Endothelial cell of umbilical vein (primary cell): ENCODE data around the gene TMEM209. TPM values are rescaled to one million over a fixed set of nuclear protein-coding genes. Genes with fewer than 3 reads are reported as not detected.

Experiments used
- BruUV-seq: library from RNA; stranded (reverse); fragments of 400-500 nt; replicated peaks from 2 replicates; lab custom pipeline; 2021; lab: Mats Ljungman, UMichigan
- CTCF ChIA-PET: fragments of 300-600, 350-600 bp; sonication (Branson Sonifier 250); formaldehyde crosslinking; loops from one replicate; lab custom pipeline; 2021; ENCODE audit warnings: antibody characterized with exemption, inconsistent platforms; lab: Charles Lee
- POLR2A ChIA-PET: fragments of 300-600, 350-600 bp; sonication (Branson Sonifier 250); formaldehyde crosslinking; loops from one replicate; lab custom pipeline; 2021; ENCODE audit warnings: antibody characterized with exemption, inconsistent platforms; lab: Charles Lee
- DNase-seq: peaks from one replicate; pipeline ENCODE4 v3.0.0-alpha.2; 2011; ENCODE audit warnings: low read depth, low spot score
- FAIRE-seq: peaks from 2 replicates; lab custom pipeline; 2011; peaks lifted over from hg19 to GRCh38; lab: Jason Lieb, UNC
- H2AFZ ChIP-seq: 2 replicates; pipeline ENCODE4 v1.6.0; 2012; ENCODE audit warnings: low read depth, low read length, control low read depth, inconsistent platforms
- H3K27ac ChIP-seq: 2 replicates; pipeline ENCODE4 v1.5.1; 2011; ENCODE audit warnings: low read depth, mild to moderate bottlenecking, control low read depth, low read length, moderate library complexity; ENCODE audit not compliant: insufficient read depth
- H3K27me3 ChIP-seq, 2 experiments: 2 replicates each; pipeline versions ENCODE4 v1.6.0 to v1.6.1; 2011; ENCODE audit warnings: low read length in 2 of 2, mixed read lengths in 1 of 2; ENCODE audit not compliant: control insufficient read depth in 2 of 2, insufficient read depth in 2 of 2
- H3K36me3 ChIP-seq, 2 experiments: 2 replicates in 1 of 2; 3 replicates in 1 of 2; pipeline ENCODE4 v1.5.1; 2011; ENCODE audit warnings: low read length in 2 of 2, mild to moderate bottlenecking in 1 of 2, moderate library complexity in 1 of 2; ENCODE audit not compliant: control insufficient read depth in 2 of 2, insufficient read depth in 2 of 2; ENCODE audit errors: extremely low read depth in 1 of 2
- H3K4me1 ChIP-seq: 3 replicates; pipeline ENCODE4 v1.5.1; 2011; ENCODE audit warnings: mild to moderate bottlenecking, low read length; ENCODE audit not compliant: control insufficient read depth, insufficient read depth; ENCODE audit errors: extremely low read depth
- H3K4me2 ChIP-seq: 2 replicates; pipeline ENCODE4 v1.6.1; 2011; ENCODE audit warnings: low read length, control low read depth, mixed read lengths; ENCODE audit not compliant: insufficient read depth
- H3K4me3 ChIP-seq, 3 experiments: fragments of 200-600 bp in 1 of 3; sonication (generic), shearing (Covaris generic) in 1 of 3; replicated peaks in 1 of 3; 2 replicates each; pipeline ENCODE4 v1.5.1; 2011 to 2016; ENCODE audit warnings: control low read depth in 3 of 3, low read length in 3 of 3, mild to moderate bottlenecking in 2 of 3, inconsistent platforms in 1 of 3, low read depth in 1 of 3, moderate library complexity in 1 of 3; ENCODE audit not compliant: insufficient read depth in 1 of 3
- H3K79me2 ChIP-seq: 2 replicates; pipeline ENCODE4 v1.6.0; 2012; ENCODE audit warnings: low read length, inconsistent platforms; ENCODE audit not compliant: control insufficient read depth, insufficient read depth
- H3K9ac ChIP-seq: replicated peaks from 2 replicates; pipeline ENCODE3; 2011; ENCODE audit warnings: low read length, control low read depth; ENCODE audit not compliant: insufficient read depth; ENCODE audit errors: extremely low read depth
- H3K9me1 ChIP-seq: replicated peaks from 3 replicates; pipeline ENCODE4 v1.6.0; 2011; ENCODE audit warnings: mild to moderate bottlenecking, low read length; ENCODE audit not compliant: control insufficient read depth, insufficient read depth; ENCODE audit errors: extremely low read depth
- H3K9me3 ChIP-seq: replicated peaks from 2 replicates; pipeline ENCODE4 v1.5.1; 2012; ENCODE audit warnings: low read length, inconsistent platforms; ENCODE audit not compliant: control insufficient read depth, insufficient read depth
- H4K20me1 ChIP-seq: replicated peaks from 2 replicates; pipeline ENCODE3; 2011; ENCODE audit warnings: mild to moderate bottlenecking, low read length; ENCODE audit not compliant: control insufficient read depth, insufficient read depth; ENCODE audit errors: extremely low read depth
- EZH2 ChIP-seq: IDR thresholded peaks from 2 replicates; pipeline ENCODE4 v1.6.1; 2012; ENCODE audit warnings: borderline replicate concordance, low read depth, mild to moderate bottlenecking, moderate library complexity, low read length, inconsistent platforms; ENCODE audit not compliant: severe bottlenecking
- FOS ChIP-seq: IDR thresholded peaks from 2 replicates; pipeline ENCODE4 v1.6.1; 2011; ENCODE audit warnings: mild to moderate bottlenecking, low read length, moderate library complexity, borderline replicate concordance; ENCODE audit not compliant: insufficient read depth
- GATA2 ChIP-seq: IDR thresholded peaks from 2 replicates; pipeline ENCODE4 v1.7.0; 2011; ENCODE audit warnings: low read depth, mild to moderate bottlenecking, moderate library complexity, mixed read lengths, low read length; ENCODE audit not compliant: insufficient read length, insufficient read depth
- JUN ChIP-seq: IDR thresholded peaks from 2 replicates; pipeline ENCODE4 v1.6.1; 2011; ENCODE audit warnings: borderline replicate concordance, low read depth; ENCODE audit not compliant: insufficient read length, insufficient read depth
- MYC ChIP-seq: IDR thresholded peaks from one replicate; pipeline ENCODE4 v1.6.1; 2011; ENCODE audit warnings: mild to moderate bottlenecking, low read depth, low read length
- POLR2A ChIP-seq: IDR thresholded peaks from 2 replicates; pipeline ENCODE4 v1.6.1; 2012; ENCODE audit warnings: low read depth, mild to moderate bottlenecking, control low read depth, low read length
- POLR2AphosphoS5 ChIP-seq: IDR thresholded peaks from 2 replicates; pipeline ENCODE4 v1.6.1; 2012; ENCODE audit warnings: low read depth, mild to moderate bottlenecking, control low read depth, low read length, moderate library complexity; ENCODE audit not compliant: insufficient read depth
- dilution Hi-C: fragments of 300-500 bp; cut with MboI; formaldehyde crosslinking; loops from one replicate; pipeline ENCODE4 v1.15.0; 2019; ENCODE audit warnings: low sequenced_read_pairs; ENCODE audit not compliant: extremely low pct_ligation_motif_present
- intact Hi-C: fragments of 100-400 bp; cut with micrococcal nuclease; formaldehyde crosslinking; loops from one replicate; pipeline ENCODE4 v1.10.0; 2022
- polyA plus RNA-seq, 4 experiments: library from polyadenylated mRNA; depleted of rRNA in 3 of 4; stranded (reverse) in 3 of 4; unstranded in 1 of 4; fragments of >200 nt; gene quantifications; 2 replicates each; pipeline versions ENCODE4 v1.2.1 to v1.2.3, GENCODE V29; 2011 to 2012; ENCODE audit warnings: missing spikeins in 1 of 4
- total RNA-seq: library from RNA; stranded (reverse); gene quantifications from 2 replicates; pipeline ENCODE4 v1.2.3, GENCODE V29; 2021
- TF ChIP-seq, protein P1 (sequence below), 2 donors: IDR thresholded peaks; 1 replicate in 1 of 2; 2 replicates in 1 of 2; pipeline ENCODE4 v1.5.1; 2011; ENCODE audit warnings: low read length in 2 of 2, mild to moderate bottlenecking in 2 of 2, moderate library complexity in 2 of 2, control low read depth in 1 of 2, inconsistent platforms in 1 of 2, low read depth in 1 of 2; ENCODE audit not compliant: insufficient read depth in 1 of 2; ENCODE audit errors: extremely low read depth in 1 of 2
- TF ChIP-seq, protein P2 (sequence below): IDR thresholded peaks from 2 replicates; pipeline ENCODE4 v1.6.1; 2011; ENCODE audit not compliant: insufficient read depth, insufficient read length

Gene TMEM209
- total and polyA plus RNA-seq, 2 donors (not counting 3 experiments of a cell fraction or from before 2014, with no cell fraction given) = 13.0 to 16.6 TPM

DNA sequence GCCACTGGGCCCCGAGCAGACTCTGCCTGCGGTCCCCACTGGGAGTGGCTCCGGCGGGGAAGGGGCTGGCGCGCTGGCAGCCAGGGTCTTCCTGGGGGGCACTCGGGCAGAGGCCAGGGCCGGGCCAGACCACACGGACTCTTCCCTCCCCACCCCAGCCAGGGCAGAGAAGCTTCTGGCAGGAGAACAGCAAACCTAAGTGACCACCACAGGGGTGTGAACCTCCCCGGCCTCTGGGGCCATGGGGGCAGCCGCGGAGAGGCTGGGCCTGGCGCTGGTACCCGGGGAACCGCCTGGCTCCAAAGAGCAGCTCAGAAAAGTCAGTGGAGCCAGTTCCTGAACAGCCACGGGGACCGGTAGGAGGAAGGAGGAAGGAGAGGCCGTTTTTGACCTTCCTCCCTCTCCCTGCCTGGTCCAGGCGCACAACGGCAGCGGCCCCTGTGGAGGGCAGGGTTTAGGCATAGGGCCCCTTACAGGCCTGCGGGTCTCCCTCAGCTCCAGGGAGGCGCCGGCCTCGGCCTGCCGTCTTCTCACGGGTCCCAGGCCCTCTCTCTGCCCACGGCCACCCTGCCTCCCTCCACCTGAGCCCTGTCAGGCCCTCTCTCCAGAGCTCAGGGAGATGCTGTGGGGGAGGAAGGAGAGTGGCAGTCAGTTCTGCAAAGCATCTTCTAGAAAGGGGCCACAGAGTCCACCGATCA, 51.8 kb downstream of the TMEM209 start:
- intact Hi-C loops (no loop called here), dilution Hi-C loops (no loop called here)
- Histone ChIP-seq H3K36me3 (no peaks in the 10 kb centered on the region), H3K9ac (no peak overlapping the region), H4K20me1 (no peaks in the 10 kb centered on the region), H3K4me1 (peaks cover 1% of the 10 kb centered on the region), H3K9me1 (no peaks in the 10 kb centered on the region), H3K79me2 (no peaks in the 10 kb centered on the region), H2AFZ (no peak overlapping the region), H3K4me3 (no peak overlapping the region), H3K27me3 (no peaks in the 10 kb centered on the region), H3K4me2 (no peak overlapping the region), H3K9me3 (no peaks in the 10 kb centered on the region), H3K27ac (no peak overlapping the region)
- ChIA-PET POLR2A (no interaction called here), CTCF (no interaction called here)
- DNase-seq (no peak), FAIRE-seq (no peak)
- no TSS peak for BruUV-seq
- TF ChIP-seq, protein P1, sequence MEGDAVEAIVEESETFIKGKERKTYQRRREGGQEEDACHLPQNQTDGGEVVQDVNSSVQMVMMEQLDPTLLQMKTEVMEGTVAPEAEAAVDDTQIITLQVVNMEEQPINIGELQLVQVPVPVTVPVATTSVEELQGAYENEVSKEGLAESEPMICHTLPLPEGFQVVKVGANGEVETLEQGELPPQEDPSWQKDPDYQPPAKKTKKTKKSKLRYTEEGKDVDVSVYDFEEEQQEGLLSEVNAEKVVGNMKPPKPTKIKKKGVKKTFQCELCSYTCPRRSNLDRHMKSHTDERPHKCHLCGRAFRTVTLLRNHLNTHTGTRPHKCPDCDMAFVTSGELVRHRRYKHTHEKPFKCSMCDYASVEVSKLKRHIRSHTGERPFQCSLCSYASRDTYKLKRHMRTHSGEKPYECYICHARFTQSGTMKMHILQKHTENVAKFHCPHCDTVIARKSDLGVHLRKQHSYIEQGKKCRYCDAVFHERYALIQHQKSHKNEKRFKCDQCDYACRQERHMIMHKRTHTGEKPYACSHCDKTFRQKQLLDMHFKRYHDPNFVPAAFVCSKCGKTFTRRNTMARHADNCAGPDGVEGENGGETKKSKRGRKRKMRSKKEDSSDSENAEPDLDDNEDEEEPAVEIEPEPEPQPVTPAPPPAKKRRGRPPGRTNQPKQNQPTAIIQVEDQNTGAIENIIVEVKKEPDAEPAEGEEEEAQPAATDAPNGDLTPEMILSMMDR (IDR thresholded peaks at IDR 0.05; ENCODE audit: extremely low read depth in 1 of 2, insufficient read depth in 1 of 2, low read depth in 1 of 2, low read length in 2 of 2) = no peak
- no peak for TF ChIP-seq JUN
- no peak for TF ChIP-seq POLR2AphosphoS5
- TF ChIP-seq POLR2A = no peak
- TF ChIP-seq GATA2 = no peak
- TF ChIP-seq, protein P2, sequence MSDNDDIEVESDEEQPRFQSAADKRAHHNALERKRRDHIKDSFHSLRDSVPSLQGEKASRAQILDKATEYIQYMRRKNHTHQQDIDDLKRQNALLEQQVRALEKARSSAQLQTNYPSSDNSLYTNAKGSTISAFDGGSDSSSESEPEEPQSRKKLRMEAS = no peak
- no peak for TF ChIP-seq MYC
- no peak for TF ChIP-seq EZH2
- TF ChIP-seq FOS = no peak
